HL-60 (cell line): ENCODE data around the gene GRID1. TPM values are rescaled to one million over a fixed set of nuclear protein-coding genes. Genes with fewer than 3 reads are reported as not detected.

Source experiments
- DNase-seq, 2 experiments: peaks; one replicate each; pipeline ENCODE4 v3.0.0-alpha.2; 2010 to 2020; ENCODE audit warnings: low read depth in 1 of 2, low spot score in 1 of 2
- H3K27ac ChIP-seq: fragments of 250-450 bp; sonication (Bioruptor Pico); replicated peaks from 2 replicates; pipeline ENCODE4 v1.5.1; 2020; ENCODE audit warnings: mild to moderate bottlenecking, moderate library complexity
- H3K27me3 ChIP-seq: fragments of 250-450 bp; sonication (Bioruptor Pico); 2 replicates; pipeline ENCODE4 v1.5.1; 2021; ENCODE audit warnings: mild to moderate bottlenecking, moderate library complexity; ENCODE audit not compliant: insufficient read depth, poor library complexity, severe bottlenecking
- H3K4me3 ChIP-seq: replicated peaks from 2 replicates; pipeline ENCODE4 v1.5.1; 2011; ENCODE audit warnings: mild to moderate bottlenecking, control low read depth, low read length; ENCODE audit not compliant: insufficient read depth
- GABPA ChIP-seq: IDR thresholded peaks from 2 replicates; pipeline ENCODE4 v1.6.1; 2012; ENCODE audit warnings: low read depth
- POLR2AphosphoS5 ChIP-seq: IDR thresholded peaks from 2 replicates; pipeline ENCODE4 v1.6.1; 2012; ENCODE audit warnings: low read depth
- SPI1 ChIP-seq: IDR thresholded peaks from 2 replicates; pipeline ENCODE4 v1.6.1; 2012; ENCODE audit warnings: low read depth, mild to moderate bottlenecking, borderline replicate concordance
- microRNA-seq: library from miRNA; unstranded; fragments of <30 nt; microRNA quantifications from one replicate; pipeline ENCODE4, GENCODE V29; 2018
- TF ChIP-seq, protein P1 (sequence below): IDR thresholded peaks from one replicate; pipeline ENCODE4 v1.5.1; 2011; ENCODE audit warnings: low read length, control low read depth, inconsistent platforms; ENCODE audit not compliant: insufficient read depth
- TF ChIP-seq, protein P2 (sequence below): IDR thresholded peaks from 2 replicates; pipeline ENCODE4 v1.6.1; 2012; ENCODE audit warnings: low read depth; ENCODE audit not compliant: insufficient replicate concordance

Gene GRID1

DNA sequence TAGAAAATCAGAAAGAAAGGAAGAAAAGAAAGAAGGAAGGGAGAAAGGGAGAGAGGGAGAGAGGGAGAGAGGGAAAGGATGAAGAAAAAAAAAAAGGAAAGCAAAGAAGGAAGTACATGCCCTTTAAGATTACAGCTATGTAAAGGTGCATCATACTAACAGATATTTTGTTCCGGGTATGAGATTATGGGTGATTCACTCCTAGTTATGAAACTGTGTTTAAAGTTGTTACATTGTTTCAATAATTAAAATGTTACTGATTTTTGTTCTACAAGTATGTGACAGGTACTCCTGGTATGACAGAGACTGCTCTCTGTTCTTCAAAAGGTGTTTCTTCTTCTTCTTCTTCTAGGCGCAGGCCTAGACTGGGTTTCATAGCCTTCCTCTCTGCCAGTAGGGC, 808.9 kb downstream of the GRID1 start:
- no peak overlapping the region for H3K4me3 ChIP-seq
- no peak for TF ChIP-seq POLR2AphosphoS5
- TF ChIP-seq, protein P1, sequence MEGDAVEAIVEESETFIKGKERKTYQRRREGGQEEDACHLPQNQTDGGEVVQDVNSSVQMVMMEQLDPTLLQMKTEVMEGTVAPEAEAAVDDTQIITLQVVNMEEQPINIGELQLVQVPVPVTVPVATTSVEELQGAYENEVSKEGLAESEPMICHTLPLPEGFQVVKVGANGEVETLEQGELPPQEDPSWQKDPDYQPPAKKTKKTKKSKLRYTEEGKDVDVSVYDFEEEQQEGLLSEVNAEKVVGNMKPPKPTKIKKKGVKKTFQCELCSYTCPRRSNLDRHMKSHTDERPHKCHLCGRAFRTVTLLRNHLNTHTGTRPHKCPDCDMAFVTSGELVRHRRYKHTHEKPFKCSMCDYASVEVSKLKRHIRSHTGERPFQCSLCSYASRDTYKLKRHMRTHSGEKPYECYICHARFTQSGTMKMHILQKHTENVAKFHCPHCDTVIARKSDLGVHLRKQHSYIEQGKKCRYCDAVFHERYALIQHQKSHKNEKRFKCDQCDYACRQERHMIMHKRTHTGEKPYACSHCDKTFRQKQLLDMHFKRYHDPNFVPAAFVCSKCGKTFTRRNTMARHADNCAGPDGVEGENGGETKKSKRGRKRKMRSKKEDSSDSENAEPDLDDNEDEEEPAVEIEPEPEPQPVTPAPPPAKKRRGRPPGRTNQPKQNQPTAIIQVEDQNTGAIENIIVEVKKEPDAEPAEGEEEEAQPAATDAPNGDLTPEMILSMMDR: no peak
- no peak for TF ChIP-seq SPI1
- TF ChIP-seq, protein P2, sequence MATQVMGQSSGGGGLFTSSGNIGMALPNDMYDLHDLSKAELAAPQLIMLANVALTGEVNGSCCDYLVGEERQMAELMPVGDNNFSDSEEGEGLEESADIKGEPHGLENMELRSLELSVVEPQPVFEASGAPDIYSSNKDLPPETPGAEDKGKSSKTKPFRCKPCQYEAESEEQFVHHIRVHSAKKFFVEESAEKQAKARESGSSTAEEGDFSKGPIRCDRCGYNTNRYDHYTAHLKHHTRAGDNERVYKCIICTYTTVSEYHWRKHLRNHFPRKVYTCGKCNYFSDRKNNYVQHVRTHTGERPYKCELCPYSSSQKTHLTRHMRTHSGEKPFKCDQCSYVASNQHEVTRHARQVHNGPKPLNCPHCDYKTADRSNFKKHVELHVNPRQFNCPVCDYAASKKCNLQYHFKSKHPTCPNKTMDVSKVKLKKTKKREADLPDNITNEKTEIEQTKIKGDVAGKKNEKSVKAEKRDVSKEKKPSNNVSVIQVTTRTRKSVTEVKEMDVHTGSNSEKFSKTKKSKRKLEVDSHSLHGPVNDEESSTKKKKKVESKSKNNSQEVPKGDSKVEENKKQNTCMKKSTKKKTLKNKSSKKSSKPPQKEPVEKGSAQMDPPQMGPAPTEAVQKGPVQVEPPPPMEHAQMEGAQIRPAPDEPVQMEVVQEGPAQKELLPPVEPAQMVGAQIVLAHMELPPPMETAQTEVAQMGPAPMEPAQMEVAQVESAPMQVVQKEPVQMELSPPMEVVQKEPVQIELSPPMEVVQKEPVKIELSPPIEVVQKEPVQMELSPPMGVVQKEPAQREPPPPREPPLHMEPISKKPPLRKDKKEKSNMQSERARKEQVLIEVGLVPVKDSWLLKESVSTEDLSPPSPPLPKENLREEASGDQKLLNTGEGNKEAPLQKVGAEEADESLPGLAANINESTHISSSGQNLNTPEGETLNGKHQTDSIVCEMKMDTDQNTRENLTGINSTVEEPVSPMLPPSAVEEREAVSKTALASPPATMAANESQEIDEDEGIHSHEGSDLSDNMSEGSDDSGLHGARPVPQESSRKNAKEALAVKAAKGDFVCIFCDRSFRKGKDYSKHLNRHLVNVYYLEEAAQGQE: no peak
- TF ChIP-seq GABPA: no peak
- H3K27me3 ChIP-seq: peaks cover 1% of the 10 kb centered on the region
- DNase-seq: no peak
- H3K27ac ChIP-seq: no peak overlapping the region

DNA sequence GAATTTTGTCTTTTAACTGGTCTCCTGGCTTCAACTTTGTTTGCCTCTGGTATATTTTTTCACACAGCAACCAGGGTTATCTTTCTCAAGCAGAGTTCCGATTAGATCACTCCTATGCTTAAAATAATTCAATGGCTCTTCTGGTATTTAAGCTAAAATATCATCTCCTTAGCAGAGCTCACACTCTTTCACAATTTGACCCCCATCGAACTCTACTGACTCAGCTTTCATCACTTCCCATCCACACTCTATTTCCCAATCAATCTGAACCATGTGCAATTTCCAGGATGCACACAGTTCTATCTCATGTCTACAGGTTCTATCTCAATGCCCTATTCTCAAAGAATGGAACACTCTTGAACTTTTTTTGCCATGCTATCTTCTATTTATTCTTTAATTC, 809.5 kb downstream of the GRID1 start:
- no peak overlapping the region for H3K4me3 ChIP-seq
- TF ChIP-seq, protein P2: no peak
- TF ChIP-seq, protein P1: no peak
- TF ChIP-seq POLR2AphosphoS5: no peak
- TF ChIP-seq GABPA: no peak
- TF ChIP-seq SPI1: no peak
- peak; percentile 11 to 58 for DNase-seq
- no peak overlapping the region for H3K27ac ChIP-seq
- H3K27me3 ChIP-seq: peaks cover 3% of the 10 kb centered on the region

Small RNA genes lying within 50 kb of the gene (microRNA-seq; reads per million reads assigned to microRNA genes)
- not detected for gene MIR346
